Right forelimb (tissue), 1 donor: ENCODE results near the gene BCKDHA.
A peak's percentile ranks its signal among the peaks of the same experiment; 100 is the strongest.
"Not testable (repeated sequence)": the region's sequence is repeated elsewhere in the genome, so short reads cannot be mapped to it uniquely, and the experiment has no call there.

Experiments
- DNase-seq: peaks from one replicate; pipeline ENCODE4 v3.0.0-alpha.2; 2018

The BCKDHA gene

DNA sequence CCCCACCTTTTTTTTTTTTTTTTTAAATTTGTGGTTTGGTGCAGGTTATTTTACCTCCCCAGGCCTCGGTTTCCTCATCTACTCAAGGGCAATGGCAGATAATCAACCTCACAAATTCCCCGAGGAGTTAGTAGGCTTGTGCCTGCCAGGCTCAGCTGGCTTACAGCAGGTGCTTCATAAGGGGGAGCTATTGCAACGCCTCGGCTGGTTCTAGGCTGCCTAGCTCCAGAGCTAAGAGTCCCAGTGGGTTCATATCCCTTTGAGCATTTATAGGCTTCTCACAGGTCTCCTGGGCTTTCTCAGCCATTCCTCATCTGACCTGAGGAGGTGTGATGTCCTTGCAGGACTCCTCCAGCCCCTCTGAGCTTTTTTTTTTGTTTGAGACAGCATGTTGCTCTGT, 10.6 kb downstream of the BCKDHA start:
- DNase-seq: no peak

DNA sequence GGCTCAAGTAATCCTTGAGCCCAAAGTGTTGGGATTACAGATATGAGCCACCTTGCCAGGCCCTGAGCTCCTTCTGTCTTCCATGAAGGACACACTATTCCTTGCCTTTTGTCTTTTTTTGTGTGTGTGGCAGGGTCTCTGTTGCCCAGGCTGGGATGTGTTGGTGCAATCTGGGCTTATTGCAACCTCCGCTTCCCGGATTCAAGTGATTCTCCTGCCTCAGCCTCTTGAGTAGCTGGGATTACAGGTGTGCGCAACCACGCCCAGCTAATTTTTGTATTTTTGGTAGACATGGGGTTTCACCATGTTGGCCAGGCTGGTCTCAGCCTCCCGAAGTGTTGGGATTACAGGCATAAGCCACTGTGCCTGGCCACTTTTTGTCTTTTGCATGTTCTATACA, 11.2 kb downstream of the BCKDHA start:
- DNase-seq: not testable (repeated sequence)

DNA sequence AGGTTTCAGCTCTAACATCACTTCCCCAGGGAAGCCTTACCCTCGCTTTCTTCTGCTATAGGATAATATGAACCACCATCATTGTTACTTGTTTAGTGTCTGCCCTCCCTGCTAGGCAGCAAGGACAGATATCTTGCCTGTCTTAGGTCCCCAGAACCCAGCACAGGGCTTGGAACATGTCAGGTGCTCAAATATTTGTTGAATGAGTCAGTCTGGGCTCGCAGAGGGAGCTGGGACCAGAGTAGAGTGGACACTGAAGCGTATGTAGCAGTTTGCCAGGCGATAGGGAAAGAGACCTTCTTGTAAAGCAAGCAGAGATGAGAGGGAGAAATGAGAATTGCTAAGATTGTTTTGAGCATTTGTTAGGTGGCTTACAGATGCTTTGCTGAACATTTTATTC, 11.7 kb downstream of the BCKDHA start:
- DNase-seq: no peak

DNA sequence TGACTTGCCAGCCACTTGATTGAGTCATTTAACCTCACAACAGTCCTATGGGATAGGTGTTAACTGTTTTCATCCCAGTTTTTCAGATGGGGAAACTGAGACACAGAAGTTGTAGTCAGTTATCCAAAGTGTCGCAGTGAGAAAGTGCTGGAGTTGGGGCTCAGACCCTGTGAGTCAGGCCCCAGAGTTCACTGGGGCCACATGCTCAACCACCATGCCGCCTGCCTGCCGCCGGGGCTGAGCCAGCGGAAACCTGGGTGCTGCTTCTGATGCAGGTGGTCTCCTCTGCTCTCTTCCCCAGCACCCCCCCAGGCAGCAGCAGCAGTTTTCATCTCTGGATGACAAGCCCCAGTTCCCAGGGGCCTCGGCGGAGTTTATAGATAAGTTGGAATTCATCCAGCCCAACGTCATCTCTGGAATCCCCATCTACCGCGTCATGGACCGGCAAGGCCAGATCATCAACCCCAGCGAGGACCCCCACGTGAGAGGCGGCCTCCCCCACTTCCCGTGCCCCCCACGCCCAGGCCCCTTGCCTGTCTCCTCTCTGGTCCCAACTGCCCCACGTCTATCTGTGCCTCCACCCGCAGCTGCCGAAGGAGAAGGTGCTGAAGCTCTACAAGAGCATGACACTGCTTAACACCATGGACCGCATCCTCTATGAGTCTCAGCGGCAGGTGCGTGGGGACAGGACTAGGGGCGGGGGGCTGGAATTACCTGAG, 12.9 kb downstream of the BCKDHA start:
- DNase-seq: no peak

DNA sequence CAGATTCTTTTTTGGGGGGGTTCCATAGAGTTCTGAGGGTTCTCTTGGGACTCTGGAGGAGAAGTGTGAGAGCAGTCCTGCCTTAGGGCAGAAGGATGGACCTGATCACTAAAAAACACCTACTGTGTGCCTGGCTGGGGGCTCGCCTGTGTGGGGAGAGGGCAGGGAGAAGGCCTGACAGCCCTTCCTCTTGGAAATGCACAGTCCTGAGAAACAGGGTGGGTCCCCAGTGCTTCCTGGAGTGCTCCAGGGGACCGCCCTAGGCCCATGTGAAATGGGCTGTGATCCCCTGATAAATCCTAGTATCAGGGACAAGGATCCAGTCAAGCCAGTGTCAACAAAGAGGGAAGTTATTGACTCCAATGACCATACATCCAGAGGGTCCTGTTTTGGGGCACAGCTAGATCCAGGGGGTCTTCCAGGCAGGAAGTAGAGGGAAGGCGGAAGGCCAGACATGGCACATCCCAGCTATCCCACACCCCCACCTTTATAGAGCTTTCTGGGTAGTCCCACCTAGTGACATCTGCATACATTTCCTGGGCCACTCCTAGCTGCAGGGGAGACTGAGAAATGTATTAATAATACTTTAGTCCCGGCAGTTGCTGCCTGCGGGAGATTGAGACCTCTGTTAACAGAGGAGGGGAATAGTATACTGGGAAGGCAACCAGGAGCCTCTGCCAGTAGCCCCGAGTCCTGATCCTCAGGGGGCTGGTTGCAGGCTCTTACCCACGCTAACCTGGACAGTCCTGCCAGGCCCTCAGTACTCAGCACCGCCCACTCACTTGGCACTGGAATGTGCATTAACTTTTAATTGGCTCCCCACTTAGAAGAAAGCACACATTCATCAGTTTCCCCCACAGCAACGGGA, 13.7 kb downstream of the BCKDHA start:
- DNase-seq: no peak

DNA sequence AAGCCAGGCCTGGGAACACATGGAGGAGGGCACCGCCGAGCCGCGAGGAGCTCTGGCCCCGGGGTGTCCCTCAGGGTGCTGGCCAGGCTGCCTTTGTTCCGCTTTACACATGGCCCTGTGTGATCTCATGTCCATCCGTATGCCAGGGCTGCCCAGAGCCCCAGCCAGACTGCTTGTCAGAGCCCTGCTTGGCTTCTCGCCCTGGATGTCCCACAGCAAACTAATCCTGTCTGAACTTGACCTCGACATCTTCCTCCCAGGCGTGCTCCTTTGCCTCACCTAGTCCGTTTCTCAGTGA, 14.3 kb downstream of the BCKDHA start:
- DNase-seq: no peak

DNA sequence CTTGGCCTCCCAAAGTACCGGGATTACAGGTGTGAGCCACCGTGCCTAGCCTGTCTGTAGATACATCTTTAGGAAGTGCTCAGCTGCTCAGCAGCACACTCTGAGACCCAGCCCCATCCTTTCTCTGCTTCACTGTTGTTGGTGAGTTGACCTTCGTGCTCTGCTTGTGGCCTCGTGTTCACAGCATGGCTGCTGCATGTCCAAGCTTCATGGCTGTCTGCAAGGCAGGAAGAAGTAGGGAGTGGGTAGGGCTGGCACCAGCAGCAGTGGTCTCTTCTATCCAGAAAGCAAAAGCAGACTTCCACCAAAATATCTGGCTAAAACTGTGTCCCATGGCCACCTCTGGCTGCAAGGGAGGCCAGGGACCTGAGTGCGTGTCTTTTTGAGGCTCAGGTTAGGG, 15.3 kb downstream of the BCKDHA start:
- DNase-seq: no peak

DNA sequence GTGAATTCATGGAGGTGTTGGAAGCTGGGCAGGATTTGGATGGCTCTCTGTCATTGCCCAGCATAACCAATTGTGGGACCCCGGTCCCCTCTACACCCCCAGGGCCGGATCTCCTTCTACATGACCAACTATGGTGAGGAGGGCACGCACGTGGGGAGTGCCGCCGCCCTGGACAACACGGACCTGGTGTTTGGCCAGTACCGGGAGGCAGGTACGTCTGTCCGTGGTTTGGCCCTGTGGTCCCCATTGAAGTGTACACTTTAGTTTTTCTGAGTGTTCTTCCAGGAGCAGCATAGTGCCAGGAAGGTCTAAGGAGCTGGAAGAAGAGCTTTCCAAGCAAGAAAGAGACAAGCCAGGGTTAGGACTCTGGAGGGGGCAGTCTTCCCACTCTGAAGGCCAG, 16.3 kb downstream of the BCKDHA start:
- DNase-seq: no peak

DNA sequence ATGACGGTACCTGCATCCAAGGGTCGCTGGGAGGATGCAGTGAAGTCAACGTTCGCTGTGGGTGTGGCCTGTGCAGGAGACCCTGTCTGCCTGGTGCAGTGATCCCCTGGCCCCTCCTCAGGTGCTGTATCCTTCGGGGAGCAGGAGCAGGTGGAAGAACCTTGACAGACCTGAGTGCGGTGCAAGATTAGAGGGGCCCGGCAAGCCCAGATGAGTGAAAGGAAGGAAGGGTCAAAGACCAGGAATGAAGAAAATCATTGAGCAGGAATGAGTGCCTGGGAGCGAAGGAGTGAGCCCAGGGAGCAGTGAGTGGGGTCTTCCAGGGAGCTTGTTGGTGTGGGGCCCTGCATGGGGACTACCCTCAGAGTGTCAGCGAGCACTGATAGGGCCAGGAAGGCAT, 16.8 kb downstream of the BCKDHA start:
- no peak for DNase-seq

DNA sequence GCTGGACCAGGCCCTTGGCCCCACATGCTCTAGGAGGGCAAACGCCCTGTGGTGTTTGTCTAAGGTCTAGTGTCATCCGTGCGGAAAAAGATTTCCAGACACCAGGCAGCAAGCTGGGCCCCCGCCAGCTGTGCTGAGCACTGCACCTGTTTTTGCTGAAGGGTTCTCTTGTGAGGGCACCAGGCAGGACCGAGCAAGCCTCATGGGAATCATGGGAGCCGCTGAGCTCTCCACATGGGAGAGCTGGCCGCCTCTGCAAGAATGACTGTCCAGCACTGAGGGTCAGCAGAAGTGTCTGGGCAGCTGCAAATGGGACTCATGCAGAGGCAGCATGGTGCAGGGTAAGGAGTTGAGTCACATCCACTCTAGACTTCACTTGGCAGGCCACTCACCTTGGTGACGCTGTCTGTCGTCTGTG, 17.5 kb downstream of the BCKDHA start:
- DNase-seq: no peak

DNA sequence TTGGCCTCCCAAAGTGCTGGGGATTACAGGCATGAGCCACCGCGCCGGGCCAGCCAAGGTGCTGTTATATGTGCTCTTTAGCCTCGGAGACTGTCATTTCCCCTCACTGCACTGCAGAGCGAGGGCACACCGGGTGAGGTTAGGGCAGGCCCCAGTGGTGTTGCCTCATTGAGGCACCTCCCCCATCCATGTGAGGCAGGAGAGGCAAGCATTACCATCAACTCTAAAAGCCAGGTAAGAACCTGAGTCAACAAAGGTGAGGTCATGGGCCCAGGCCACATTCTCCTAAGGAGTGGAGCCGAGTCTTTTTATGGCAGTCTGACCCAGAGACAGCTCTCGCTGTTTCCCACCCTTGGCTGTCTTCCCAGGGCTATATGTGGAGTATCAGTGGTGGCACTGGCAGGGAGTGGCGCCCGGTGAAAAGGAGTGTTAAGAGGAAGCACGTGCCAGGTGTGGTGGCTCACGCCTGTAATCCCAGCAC, 18.6 kb downstream of the BCKDHA start:
- DNase-seq: no peak

DNA sequence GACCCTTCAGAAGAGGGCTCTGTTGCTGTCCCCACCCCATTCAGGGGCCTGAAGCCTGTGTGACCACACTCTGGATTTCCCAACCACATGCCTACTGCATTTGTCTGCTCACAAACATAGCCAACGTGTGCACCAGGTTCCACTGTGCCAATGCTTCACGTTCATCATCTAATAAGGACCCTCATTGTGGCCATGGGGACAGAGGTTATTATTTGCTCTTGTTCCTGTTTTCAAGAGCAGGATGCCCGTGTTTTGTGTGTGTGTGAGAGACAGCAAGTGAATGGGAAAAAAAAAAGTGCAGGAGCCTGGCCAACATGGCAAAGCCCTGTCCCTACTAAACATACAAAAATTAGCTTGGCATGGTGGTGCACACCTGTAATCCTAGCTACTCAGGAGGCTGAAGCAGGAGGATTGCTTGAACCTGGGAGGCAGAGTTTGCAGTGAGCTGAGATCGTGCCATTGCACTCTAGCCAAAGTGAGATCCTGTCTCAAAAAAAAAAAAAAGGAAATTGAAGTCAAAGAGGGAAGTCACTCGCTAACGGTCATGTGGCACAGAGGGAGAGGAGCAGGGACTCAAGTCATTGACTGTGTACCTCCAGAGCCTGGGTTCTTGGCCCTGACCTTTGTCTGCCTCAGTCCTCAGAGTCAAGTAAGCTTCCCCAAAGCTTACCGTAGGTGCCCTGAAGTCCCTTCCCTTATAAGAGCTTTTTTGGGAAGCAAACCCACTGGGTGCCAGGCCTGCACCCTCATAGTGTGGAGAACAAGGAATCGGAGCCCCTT, 22.7 kb downstream of the BCKDHA start:
- no peak for DNase-seq

DNA sequence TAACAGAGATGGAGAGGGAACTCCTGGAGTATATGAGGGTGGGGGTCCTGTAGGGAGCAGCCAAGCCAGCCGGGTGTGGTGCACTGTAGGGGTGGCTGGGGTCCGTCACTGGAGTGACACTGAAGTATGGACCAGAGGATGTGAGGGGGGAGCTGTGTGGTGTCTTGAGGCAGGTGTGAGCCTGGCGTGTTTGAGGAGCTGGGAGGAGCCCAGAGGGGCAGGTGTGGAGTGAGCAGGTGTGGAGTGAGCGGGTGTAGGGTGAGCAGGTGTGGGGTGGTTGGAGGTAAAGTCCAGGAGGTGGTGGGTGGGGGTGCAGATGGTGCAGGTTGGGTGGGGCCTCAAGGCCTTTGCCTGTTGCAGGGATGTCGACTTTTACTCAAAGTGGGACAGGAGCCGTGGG, 23.7 kb downstream of the BCKDHA start:
- DNase-seq: no peak

DNA sequence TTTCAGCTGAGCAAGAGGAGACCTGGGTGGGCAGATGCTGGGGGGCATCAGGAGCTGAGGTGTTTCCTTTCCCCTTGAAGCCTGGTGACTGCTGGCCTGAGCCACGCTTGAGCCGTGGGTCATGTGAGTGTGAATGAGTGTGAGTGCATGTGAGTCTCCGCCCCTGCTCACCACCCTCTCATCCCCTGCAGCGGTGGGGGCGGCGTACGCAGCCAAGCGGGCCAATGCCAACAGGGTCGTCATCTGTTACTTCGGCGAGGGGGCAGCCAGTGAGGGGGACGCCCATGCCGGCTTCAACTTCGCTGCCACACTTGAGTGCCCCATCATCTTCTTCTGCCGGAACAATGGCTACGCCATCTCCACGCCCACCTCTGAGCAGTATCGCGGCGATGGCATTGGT, 24.4 kb downstream of the BCKDHA start:
- no peak for DNase-seq

DNA sequence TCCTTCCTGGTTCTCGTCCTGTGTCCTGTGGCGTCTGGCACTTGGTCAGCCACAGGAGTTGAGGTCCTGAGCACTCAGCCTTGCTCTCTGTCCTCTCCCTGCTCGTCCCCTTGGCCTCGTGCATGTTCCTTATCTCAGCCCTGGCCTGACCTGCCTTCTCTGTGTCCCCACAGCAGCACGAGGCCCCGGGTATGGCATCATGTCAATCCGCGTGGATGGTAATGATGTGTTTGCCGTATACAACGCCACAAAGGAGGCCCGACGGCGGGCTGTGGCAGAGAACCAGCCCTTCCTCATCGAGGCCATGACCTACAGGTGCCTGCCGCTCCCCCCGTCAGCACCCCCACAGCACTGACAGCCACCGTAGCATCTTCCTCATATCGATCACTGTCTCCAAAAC, 24.8 kb downstream of the BCKDHA start:
- DNase-seq: no peak

DNA sequence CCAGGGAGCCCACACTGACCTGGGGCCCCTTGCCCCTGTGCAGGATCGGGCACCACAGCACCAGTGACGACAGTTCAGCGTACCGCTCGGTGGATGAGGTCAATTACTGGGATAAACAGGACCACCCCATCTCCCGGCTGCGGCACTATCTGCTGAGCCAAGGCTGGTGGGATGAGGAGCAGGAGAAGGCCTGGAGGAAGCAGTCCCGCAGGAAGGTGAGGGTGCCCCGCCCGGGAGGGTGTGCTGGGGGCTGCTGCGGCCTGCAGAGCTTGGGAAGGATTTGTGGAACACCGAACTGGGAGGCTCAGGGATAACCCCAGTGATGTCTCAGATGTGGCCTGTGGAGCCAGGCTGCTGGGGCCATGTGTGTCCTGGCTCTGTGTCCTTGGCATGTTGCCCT, 25.3 kb downstream of the BCKDHA start:
- no peak for DNase-seq

DNA sequence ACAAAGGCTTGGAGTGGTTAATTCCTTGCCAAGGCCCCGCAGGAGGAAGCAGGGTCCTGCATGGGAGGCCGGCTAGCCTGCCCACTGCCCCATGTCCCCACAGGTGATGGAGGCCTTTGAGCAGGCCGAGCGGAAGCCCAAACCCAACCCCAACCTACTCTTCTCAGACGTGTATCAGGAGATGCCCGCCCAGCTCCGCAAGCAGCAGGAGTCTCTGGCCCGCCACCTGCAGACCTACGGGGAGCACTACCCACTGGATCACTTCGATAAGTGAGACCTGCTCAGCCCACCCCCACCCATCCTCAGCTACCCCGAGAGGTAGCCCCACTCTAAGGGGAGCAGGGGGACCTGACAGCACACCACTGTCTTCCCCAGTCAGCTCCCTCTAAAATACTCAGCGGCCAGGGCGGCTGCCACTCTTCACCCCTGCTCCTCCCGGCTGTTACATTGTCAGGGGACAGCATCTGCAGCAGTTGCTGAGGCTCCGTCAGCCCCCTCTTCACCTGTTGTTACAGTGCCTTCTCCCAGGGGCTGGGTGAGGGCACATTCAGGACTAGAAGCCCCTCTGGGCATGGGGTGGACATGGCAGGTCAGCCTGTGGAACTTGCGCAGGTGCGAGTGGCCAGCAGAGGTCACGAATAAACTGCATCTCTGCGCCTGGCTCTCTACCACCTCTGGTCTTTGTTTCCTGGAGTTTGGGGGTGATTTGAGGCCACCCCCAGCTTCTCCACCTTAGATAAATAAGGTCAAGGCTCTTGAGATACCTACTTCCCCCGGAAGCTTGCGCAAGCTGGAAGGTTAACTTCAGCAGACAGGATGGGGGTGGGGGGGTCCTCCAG, 26.9 kb downstream of the BCKDHA start:
- no peak for DNase-seq

DNA sequence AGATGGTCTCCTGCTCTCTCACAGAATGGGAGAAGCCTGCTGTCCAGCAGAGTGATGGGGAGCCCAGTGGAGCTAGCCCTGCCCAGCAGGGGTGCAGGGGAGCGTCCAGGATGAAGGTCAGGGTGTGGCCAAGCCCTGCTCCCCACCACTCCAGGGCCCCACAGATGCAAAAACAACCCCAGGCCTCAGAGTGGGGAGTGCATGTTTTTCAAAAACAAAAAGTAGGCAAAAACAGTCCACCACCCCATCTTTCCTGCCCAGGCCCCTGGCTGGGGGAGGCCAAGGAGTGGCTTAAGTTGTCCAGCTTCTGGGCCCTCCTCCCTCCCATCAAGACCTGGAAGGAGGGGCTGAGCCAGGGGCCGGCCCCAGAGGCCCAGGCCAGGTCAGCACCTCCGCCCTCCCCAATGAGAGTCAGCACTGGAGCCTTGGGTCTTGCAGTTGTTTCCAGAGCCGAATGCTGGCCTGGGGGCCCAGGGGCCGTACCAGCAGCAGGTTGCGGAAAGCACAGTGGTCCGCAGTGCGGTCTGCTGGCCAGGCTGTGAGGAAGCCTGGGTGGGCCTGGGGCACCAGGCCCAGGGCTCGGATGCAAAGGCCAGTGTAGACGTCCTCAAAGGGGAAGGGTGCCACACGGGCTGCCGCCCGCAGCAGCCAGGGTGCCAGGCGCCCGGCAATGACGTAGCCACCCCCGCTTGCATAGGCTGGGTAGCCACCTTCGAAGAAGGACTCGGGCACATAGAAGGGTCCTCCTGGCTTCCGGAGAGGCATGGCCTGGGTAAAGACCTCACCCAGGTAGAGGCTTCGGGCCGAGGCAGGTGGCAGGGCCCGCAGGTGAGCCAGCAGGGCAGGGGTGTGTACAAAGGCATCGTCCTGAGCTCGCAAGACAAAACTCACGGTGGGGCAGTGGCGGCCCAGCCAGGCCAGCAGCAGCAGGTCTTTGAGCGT, 27.8 kb downstream of the BCKDHA start:
- no peak for DNase-seq

DNA sequence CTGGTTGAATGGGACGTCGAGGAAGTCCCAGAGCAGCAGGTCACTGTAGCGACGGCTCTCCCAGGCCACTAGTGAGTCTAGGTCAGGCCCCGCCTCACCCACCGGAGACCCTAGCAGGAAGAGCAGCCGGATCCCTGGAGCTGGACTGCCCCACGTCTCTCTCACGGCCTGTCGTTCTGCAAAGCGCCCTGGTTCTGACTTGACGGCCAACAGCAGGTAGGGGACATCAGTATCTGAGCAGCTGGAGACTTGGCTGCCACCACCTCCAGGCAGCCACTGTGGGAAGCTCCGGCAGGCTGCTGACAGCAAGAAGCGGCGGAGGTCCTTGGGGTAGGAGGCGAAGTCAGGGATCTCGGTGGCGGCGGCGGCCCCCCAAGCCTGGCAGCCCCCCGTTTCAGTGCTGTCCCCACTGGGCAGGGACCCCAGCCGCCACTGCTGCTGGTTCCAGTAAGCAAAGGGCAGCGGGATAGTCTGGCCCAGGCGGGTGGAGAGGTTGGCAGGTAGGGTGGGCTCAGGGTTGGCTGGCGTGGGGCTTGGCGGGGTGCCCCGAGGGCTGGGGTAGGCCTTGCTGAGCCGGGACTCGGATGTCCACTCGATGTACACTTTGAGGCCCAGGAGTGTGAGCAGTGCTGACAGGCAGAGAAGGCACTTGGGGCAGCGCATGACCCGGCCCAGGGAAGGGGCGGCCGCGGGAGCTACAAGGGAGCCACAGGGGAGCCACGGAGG, 28.7 kb downstream of the BCKDHA start:
- DNase-seq: no peak

DNA sequence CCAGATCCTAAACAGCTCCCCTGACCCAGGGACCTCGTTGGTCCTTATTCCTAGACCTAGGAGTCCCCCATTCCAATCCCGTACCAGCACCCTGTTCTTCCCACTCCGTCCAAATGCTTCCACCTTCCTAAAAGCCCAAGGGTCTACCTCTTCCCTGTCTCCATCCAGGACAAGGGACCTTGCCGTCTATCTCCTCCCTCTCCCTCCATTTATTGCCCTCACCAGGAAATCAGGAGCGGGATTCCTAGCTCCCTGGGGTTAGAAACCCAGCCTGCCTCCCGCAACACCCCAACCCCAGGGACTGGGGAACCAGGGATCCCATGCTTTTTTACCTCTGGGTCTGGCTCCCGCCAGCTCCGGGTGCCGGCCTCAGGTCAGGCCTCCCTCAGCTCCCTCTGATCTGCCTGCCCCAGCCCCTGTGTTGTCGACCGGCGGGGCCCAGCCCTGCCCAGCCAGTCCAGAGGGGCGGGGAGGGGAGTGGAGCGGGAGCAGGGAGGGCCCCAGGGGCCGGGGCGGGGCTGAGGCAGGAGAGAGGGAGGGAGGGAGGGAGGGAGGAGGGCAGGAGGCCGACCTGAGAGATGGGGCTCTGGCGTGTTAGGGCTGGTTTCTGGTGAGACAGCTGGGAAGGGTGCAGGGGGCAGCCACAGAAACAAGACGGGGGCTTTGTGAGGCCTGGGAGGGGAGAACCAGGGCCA, 29.5 kb downstream of the BCKDHA start, which contains the start of gene B3GNT8:
TSS of gene B3GNT8 (minus strand) at position 423 of the 695 bp plus-strand sequence. CDS start 596 bp downstream, outside the sequence.
- DNase-seq: peak; percentile 79
